Esophagus squamous epithelium (tissue), 4 donors: ENCODE results near the gene MGAT4B.

Source experiments
- CTCF ChIP-seq, 6 experiments: fragments of 450-650 bp in 4 of 6; fragments of 200-600 bp in 2 of 6; sonication (generic) in 2 of 6; IDR thresholded peaks; one replicate each; pipeline ENCODE4 v1.5.1; 2016 to 2019; ENCODE audit warnings: antibody characterized with exemption in 6 of 6, mild to moderate bottlenecking in 4 of 6, moderate library complexity in 4 of 6
- POLR2A ChIP-seq, 4 donors: fragments of 450-650 bp; IDR thresholded peaks; one replicate each; pipeline ENCODE4 v1.6.1; 2017; ENCODE audit warnings: antibody characterized with exemption in 4 of 4, mild to moderate bottlenecking in 4 of 4, moderate library complexity in 3 of 4

GRCh38 chr5:179797741-179798140, 8.9 kb downstream of the MGAT4B start:
- TF ChIP-seq CTCF (IDR thresholded peaks at IDR 0.05), result no peak
- no peak for TF ChIP-seq POLR2A (IDR thresholded peaks at IDR 0.05)
